Kidney (tissue), 14 donors: ENCODE results near the gene TMEM53. TPM values are rescaled to one million over a fixed set of nuclear protein-coding genes. Genes with fewer than 3 reads are reported as not detected.

ENCODE experiments used
- DNase-seq, 5 donors: peaks; one replicate each; pipeline ENCODE4 v3.0.0-alpha.2; 2013 to 2020
- FAIRE-seq: peaks from 2 replicates; lab custom pipeline; 2012; peaks lifted over from hg19 to GRCh38; lab: Jason Lieb, UNC
- H3K27ac ChIP-seq, 2 donors: one replicate each; pipeline ENCODE4 v1.7.0; 2013; ENCODE audit warnings: low read depth in 2 of 2, low read length in 2 of 2, inconsistent platforms in 1 of 2
- H3K27me3 ChIP-seq: one replicate; pipeline ENCODE4 v1.7.1; 2013; ENCODE audit warnings: low read length, inconsistent platforms; ENCODE audit not compliant: control insufficient read depth, insufficient read depth
- H3K36me3 ChIP-seq, 3 donors: one replicate each; pipeline versions ENCODE4 v1.7.0 to v1.7.1; 2013; ENCODE audit warnings: low read length in 3 of 3, control low read depth in 1 of 3, inconsistent platforms in 1 of 3; ENCODE audit not compliant: insufficient read depth in 3 of 3, control insufficient read depth in 2 of 3
- H3K4me1 ChIP-seq, 3 donors: one replicate each; pipeline versions ENCODE4 v1.7.0 to v1.7.1; 2013; ENCODE audit warnings: low read length in 3 of 3, inconsistent platforms in 1 of 3, low read depth in 1 of 3; ENCODE audit not compliant: control insufficient read depth in 2 of 3, insufficient read depth in 2 of 3
- H3K4me3 ChIP-seq, 3 donors: one replicate each; pipeline versions ENCODE4 v1.7.0 to v1.8.1; 2013; ENCODE audit warnings: low read length in 3 of 3, control low read depth in 1 of 3, inconsistent platforms in 1 of 3
- H3K9ac ChIP-seq, 3 donors: one replicate each; pipeline versions ENCODE4 v1.7.0 to v1.7.1; 2013; ENCODE audit warnings: low read length in 3 of 3, control low read depth in 1 of 3, inconsistent platforms in 1 of 3
- H3K9me3 ChIP-seq, 3 donors: one replicate each; pipeline versions ENCODE4 v1.7.0 to v1.7.1; 2013; ENCODE audit warnings: low read length in 3 of 3, control low read depth in 1 of 3, inconsistent platforms in 1 of 3; ENCODE audit not compliant: control insufficient read depth in 2 of 3, insufficient read depth in 1 of 3
- CTCF ChIP-seq: IDR thresholded peaks from 3 replicates; pipeline ENCODE4 v1.5.1; 2012; ENCODE audit warnings: mild to moderate bottlenecking, moderate library complexity, borderline replicate concordance; ENCODE audit not compliant: insufficient read depth; ENCODE audit errors: extremely low read depth
- intact Hi-C: fragments of 100-400 bp; cut with DNase I; formaldehyde crosslinking; loops from one replicate; pipeline ENCODE4 v1.11.1; 2022
- polyA plus RNA-seq: library from polyadenylated mRNA; stranded (reverse); fragments of 350-450 nt; fragmentation: Illumina TruSeq; extraction: RNeasy Lipid Tissue Mini Kit (QIAGEN cat#74804); gene quantifications from one replicate; pipeline ENCODE4 v1.2.3, GENCODE V29; 2014; ENCODE audit warnings: low read depth, low replicate concordance; ENCODE audit not compliant: insufficient read depth
- total RNA-seq: library from RNA; stranded (reverse); fragmentation: NEBNext Ultra II Directional; extraction: Animal tissue kit (Norgen Biotek cat#: 25700); gene quantifications from one replicate; pipeline ENCODE4 v1.2.1, GENCODE V29; 2021
- donor health status: control.
- donor health status: control.
- donor health status: control.
- donor health status: control.
- donor health status: control.
- donor health status: DM: yes; HTN: yes; CAD: no.
- donor health status: Normal renal cell carcinoma (clear cell type).

Gene TMEM53
- total and polyA plus RNA-seq, 2 donors from 2014 or later, result 16.4 to 45.0 TPM

GRCh38 chr1:44652445-44653106 lies 21.7 kb downstream of the TMEM53 start:
- intact Hi-C loops, result no loop called here
- FAIRE-seq (no peak), DNase-seq (peak; percentile 81 to 88 (median 87))
- TF ChIP-seq CTCF, result peak; percentile 97
- Histone ChIP-seq H3K4me3 (no peak overlapping the region), H3K27me3 (no peaks in the 10 kb centered on the region), H3K4me1 (no peaks in the 10 kb centered on the region), H3K9me3 (no peaks in the 10 kb centered on the region), H3K36me3 (peaks cover 2 to 19% (median 15%) of the 10 kb centered on the region in 3 donors), H3K27ac (no peak overlapping the region), H3K9ac (no peak overlapping the region)

GRCh38 chr1:44651069-44651468 lies 23.2 kb downstream of the TMEM53 start:
- peaks cover 2 to 22% (median 20%) of the 10 kb centered on the region in 3 donors for H3K36me3 ChIP-seq
- no peak for FAIRE-seq
- H3K9ac ChIP-seq, result no peak overlapping the region

GRCh38 chr1:44650159-44650831 lies 24.0 kb downstream of the TMEM53 start:
- TF ChIP-seq CTCF, result no peak
- no peaks in the 10 kb centered on the region for H3K9me3 ChIP-seq
- no peak for FAIRE-seq
- no peak overlapping the region for H3K27ac ChIP-seq
- DNase-seq, result peak in 1 of 5 donors; percentile 67
- no peaks in the 10 kb centered on the region for H3K27me3 ChIP-seq
- intact Hi-C loops, result no loop called here
- H3K9ac ChIP-seq, result no peak overlapping the region
- peaks cover 2 to 27% (median 22%) of the 10 kb centered on the region in 3 donors for H3K36me3 ChIP-seq
- no peaks in the 10 kb centered on the region for H3K4me1 ChIP-seq
- H3K4me3 ChIP-seq, result no peak overlapping the region

More at GRCh38 chr1:44651069-44651468, 23.2 kb downstream of the TMEM53 start:
- Histone ChIP-seq H3K4me3 (no peak overlapping the region), H3K27me3 (no peaks in the 10 kb centered on the region), H3K9me3 (no peaks in the 10 kb centered on the region), H3K27ac (no peak overlapping the region), H3K4me1 (no peaks in the 10 kb centered on the region)
- DNase-seq, result no peak
- intact Hi-C loops, result no loop called here
- no peak for TF ChIP-seq CTCF
